ENCODE results near the gene TOR2A.

- TF ChIP-seq POLR2A (IDR thresholded peaks at IDR 0.05) (no peak), CTCF (IDR thresholded peaks at IDR 0.05) (no peak)
Measured at GRCh38 chr9:127761491-127761956, 26.4 kb upstream of the TOR2A start.

Measured in thyroid gland (tissue), 4 donors.